Right ventricle myocardium inferior (tissue), 1 donor: ENCODE results near the gene TTLL11. TPM values are rescaled to one million over a fixed set of nuclear protein-coding genes. Genes with fewer than 3 reads are reported as not detected.

Experiments used
- ATAC-seq: fragments of 200-7000 bp; cut with Tn5 transposase; one replicate; pipeline ENCODE4 v1.9.1; 2020; ENCODE audit warnings: mild to moderate bottlenecking, moderate library complexity
- DNase-seq: peaks from one replicate; pipeline ENCODE4 v3.0.0; 2021; ENCODE audit errors: missing footprints
- intact Hi-C: fragments of 100-400 bp; cut with DNase I; formaldehyde crosslinking; loops from one replicate; pipeline ENCODE4 v1.11.0; 2022
- total RNA-seq: library from RNA; stranded (reverse); fragmentation: NEBNext Ultra II Directional; extraction: Animal tissue kit (Norgen Biotek cat#: 25700); gene quantifications from one replicate; pipeline ENCODE4 v1.2.1, GENCODE V29; 2021
- donor health status: DM: no; HTN: yes; CAD: no; lungs with severe emphysema.

TTLL11 gene
- total RNA-seq, 1 donor from 2014 or later: 5.0 TPM

GRCh38 chr9:122065923-122066629 is 27.0 kb downstream of the TTLL11 start:
- intact Hi-C loops: no loop called here
- DNase-seq: no peak
- ATAC-seq: peak; percentile 77

- ATAC-seq (no peak), DNase-seq (no peak)
- intact Hi-C loops: no loop called here
Measured at GRCh38 chr9:122060481-122060880, 32.6 kb downstream of the TTLL11 start.

DNA sequence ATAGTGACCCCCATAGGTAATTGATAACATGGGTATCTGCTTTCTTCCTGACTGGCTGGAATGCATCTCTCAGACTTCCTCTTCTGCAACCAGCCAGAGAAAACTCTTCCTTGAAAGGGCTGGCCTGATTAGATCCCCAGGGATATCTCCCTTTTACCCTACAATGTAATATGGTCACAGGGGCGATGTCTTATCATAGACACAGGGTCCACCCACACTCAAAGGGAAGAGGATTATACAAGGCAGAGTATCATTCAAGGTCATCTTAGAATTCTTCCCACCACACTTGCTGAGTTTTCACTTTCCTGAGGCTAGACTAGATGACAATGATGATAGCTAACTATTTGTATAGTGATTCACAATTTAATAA is 33.2 kb downstream of the TTLL11 start:
- DNase-seq (no peak), ATAC-seq (no peak)
- intact Hi-C loops: no loop called here

- ATAC-seq (no peak), DNase-seq (no peak)
- intact Hi-C loops: no loop called here
Measured at GRCh38 chr9:122059214-122059954, 33.7 kb downstream of the TTLL11 start.

DNA sequence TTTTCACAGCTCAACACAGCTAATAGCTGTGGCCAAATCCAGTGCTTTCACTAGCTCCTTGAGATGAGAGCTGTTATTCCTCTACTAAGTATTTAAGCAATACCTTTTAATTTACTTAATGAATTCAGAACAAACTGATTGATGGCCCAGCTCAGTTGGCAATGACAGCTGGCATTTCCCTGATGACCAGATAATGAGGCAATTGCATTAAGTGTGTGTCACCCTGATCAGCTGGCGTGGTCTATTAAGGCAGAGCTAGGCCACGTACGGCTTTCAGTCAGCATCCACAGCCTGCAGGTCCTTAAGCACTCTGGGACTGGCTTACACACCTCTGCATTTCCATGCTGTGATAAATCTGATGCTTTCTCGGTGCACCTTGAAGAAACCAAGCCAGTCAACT is 34.4 kb downstream of the TTLL11 start:
- ATAC-seq (no peak), DNase-seq (no peak)
- intact Hi-C loops: no loop called here

- no peak for ATAC-seq
- no peak for DNase-seq
- intact Hi-C loops: no loop called here
Measured at GRCh38 chr9:122058051-122058450, 35.1 kb downstream of the TTLL11 start.

DNA sequence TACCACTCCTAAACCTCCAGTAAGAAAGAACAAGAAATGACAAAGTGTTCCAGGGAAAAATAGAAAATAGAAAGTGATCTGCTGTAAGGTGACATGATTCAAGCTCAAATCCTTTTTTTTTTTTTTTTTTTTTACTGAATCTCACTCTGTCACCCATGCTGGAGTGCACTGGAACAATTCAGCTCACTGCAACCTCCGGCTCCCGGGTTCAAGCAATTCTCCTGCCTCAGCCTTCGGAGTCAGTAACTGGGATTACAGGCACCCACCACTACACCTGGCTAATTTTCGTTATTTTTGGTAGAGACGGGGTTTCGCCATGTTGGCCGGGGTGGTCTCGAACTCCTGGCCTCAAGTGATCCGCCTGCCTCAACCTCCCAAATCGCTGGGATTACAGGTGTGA is 35.9 kb downstream of the TTLL11 start:
- intact Hi-C loops: no loop called here
- no peak for DNase-seq
- no peak for ATAC-seq

GRCh38 chr9:122056484-122056883 is 36.6 kb downstream of the TTLL11 start:
- ATAC-seq (no peak), DNase-seq (no peak)
- intact Hi-C loops: no loop called here

DNA sequence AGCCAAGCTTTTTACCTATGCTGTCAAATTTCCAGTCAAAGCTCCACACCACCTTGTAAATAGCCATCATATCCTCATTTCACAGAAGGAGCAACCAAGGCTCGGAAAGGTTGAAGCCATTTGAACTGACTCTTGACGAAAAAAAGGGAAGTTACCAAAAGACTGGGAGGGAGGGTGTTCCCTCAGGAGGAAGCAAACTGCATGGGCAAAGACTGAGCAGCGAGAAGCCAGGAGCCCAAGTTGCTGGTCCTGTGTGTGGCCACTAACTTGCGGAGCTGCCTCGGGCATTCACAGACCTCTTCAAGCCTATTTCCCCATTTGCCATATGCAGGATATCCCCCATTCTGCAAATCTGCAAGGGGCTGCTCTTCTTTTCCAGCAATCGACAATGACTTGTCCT is 37.4 kb downstream of the TTLL11 start:
- DNase-seq: no peak
- intact Hi-C loops: no loop called here
- ATAC-seq: no peak

GRCh38 chr9:122053567-122054350 is 39.3 kb downstream of the TTLL11 start:
- intact Hi-C loops: no loop called here
- no peak for DNase-seq
- no peak for ATAC-seq

DNA sequence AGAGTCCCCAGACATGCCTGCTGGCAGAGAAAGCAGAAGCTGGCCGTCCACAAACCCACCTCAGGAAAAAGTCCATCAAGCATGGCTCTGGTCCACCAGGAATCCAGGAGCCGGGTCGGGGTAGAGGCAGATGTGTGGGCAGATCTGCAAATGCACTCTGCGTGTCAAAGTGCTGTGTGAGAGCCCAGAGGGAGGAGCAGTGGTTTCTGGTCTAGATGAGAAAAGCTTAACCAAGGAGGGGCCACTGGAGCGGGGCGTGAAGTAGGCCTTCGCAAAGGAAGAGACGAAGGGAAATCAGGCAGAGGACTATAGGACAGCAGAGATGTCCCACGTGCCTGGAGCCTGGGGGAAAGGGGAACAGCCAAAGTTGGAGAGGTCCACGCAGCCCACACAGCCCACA is 40.0 kb downstream of the TTLL11 start:
- ATAC-seq: no peak

GRCh38 chr9:122051351-122052321 is 41.5 kb downstream of the TTLL11 start:
- DNase-seq: no peak
- no peak for ATAC-seq
- intact Hi-C loops: no loop called here

More for the DNA sequence above, 40.0 kb downstream of the TTLL11 start:
- DNase-seq: no peak
- intact Hi-C loops: no loop called here

GRCh38 chr9:122050167-122050566 is 42.9 kb downstream of the TTLL11 start:
- intact Hi-C loops: no loop called here
- DNase-seq: no peak
- no peak for ATAC-seq

- no peak for ATAC-seq
- intact Hi-C loops: no loop called here
Measured at GRCh38 chr9:122042056-122042455, 51.1 kb downstream of the TTLL11 start.

DNA sequence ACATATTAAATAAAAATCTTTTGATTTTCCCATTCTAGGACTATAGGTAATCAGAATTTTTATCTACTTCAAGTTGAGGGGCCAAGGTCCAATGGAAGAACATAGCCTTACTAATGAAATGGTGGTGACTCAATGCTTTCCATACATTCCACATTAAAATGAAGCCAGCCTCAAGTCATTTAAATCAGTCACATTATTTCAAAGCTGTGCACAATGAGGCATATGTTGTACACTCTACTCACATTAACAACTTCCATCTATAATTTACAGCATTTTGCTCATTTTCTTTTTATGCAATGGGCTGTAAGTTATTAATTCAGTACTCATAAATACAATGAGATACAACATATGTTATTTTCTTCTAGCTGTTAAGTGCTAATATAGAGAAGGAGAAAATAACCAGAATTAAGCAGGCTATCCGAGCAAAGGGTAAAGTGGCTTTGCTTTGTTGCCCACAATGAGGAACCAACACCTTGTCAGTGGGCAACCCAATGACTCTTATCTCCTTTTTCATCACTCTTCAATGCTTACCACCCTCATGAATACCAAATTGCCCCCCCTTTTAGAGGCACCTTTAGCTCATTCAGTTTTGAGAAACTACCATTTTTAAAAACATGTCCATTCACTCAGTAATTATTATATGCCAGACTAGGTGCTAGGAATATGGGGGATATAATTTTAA is 52.4 kb downstream of the TTLL11 start:
- intact Hi-C loops: no loop called here
- DNase-seq (no peak), ATAC-seq (no peak)

More at GRCh38 chr9:122042056-122042455, 51.1 kb downstream of the TTLL11 start:
- DNase-seq: no peak

GRCh38 chr9:122039234-122039633 is 53.9 kb downstream of the TTLL11 start:
- ATAC-seq (no peak), DNase-seq (no peak)
- intact Hi-C loops: no loop called here

GRCh38 chr9:122036988-122037387 is 56.1 kb downstream of the TTLL11 start:
- intact Hi-C loops: no loop called here
- ATAC-seq: no peak
- no peak for DNase-seq

GRCh38 chr9:122036408-122036807 is 56.7 kb downstream of the TTLL11 start:
- intact Hi-C loops: no loop called here
- ATAC-seq (no peak), DNase-seq (no peak)
